Measurements from ENCODE around the gene SNED1. TPM values are rescaled to one million over a fixed set of nuclear protein-coding genes. Genes with fewer than 3 reads are reported as not detected.

The SNED1 gene
- total RNA-seq, 2 experiments from 2014 or later: 2.8 to 13.6 TPM

DNA sequence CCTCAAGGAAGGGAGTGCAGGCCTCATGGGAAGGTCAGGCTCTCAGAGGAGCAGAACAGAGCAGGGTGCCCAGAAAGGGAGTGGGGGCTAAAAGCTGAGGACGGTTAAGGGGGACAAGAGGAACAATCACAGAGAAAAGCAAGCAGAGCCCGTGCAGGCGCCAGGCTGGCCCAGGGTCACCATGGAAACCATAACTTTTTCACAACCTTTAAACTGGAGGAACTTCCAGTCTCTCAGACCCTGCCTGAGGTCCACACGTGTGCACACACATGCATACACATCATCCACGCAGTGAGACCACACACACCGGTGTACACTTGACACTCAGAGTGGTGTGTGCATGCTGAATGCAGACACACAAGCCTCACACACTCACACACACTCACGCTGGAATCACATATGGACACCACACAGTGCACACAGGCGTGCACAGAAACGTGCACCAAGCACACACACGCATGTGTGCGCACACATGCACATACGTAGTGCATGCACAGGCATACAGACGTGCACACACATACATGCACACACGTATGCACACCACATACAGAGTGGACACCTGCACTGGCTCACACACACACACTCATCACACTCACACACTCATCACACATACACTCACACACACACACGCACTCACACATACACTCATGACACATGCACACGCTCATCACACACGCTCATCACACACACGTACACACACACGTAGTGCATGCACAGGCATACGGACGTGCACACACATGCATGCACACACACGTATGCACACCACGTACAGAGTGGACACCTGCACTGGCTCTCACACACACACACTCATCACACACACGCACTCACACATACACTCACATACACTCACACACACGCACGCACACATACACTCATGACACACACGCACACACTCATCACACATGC lies 37.2 kb upstream of the SNED1 start:
- no peak overlapping the region for H3K4me2 ChIP-seq (ENCODE audit: low read length)

DNA sequence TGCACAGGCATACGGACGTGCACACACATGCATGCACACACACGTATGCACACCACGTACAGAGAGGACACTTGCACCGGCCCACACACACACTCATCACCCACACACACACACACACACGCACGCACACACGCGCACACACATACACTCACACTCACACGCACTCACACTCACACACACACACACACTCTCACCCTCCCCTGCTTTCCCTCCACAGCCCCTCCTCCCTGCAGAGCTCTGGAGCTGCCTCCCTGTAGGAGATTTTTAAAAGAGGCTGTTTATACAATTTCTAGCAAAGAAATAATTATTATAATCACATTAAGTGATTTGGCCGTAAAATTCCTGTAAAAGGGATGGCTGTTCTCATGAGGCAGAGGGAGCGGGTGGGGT lies 36.5 kb upstream of the SNED1 start:
- TF ChIP-seq, protein P1, sequence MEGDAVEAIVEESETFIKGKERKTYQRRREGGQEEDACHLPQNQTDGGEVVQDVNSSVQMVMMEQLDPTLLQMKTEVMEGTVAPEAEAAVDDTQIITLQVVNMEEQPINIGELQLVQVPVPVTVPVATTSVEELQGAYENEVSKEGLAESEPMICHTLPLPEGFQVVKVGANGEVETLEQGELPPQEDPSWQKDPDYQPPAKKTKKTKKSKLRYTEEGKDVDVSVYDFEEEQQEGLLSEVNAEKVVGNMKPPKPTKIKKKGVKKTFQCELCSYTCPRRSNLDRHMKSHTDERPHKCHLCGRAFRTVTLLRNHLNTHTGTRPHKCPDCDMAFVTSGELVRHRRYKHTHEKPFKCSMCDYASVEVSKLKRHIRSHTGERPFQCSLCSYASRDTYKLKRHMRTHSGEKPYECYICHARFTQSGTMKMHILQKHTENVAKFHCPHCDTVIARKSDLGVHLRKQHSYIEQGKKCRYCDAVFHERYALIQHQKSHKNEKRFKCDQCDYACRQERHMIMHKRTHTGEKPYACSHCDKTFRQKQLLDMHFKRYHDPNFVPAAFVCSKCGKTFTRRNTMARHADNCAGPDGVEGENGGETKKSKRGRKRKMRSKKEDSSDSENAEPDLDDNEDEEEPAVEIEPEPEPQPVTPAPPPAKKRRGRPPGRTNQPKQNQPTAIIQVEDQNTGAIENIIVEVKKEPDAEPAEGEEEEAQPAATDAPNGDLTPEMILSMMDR (conservative IDR thresholded peaks at IDR 0.05; ENCODE audit: low read length): no peak
- TF ChIP-seq EZH2phosphoT487 (IDR thresholded peaks at IDR 0.05; ENCODE audit: borderline replicate concordance, low read depth, low read length): no peak
- intact Hi-C loops (cut with micrococcal nuclease; ENCODE audit: unreplicated experiment): no loop called here
- CTCF ChIA-PET (ENCODE audit: unreplicated experiment): no interaction called here
- Histone ChIP-seq H3K4me1 (ENCODE audit: insufficient read depth, low read length, poor library complexity, severe bottlenecking) (no peaks in the 10 kb centered on the region), H3K4me3 (ENCODE audit: low read depth, low read length, poor library complexity, severe bottlenecking) (no peak overlapping the region), H3K4me2 (ENCODE audit: low read length) (no peak overlapping the region), H4K20me1 (ENCODE audit: insufficient read depth, low read length) (no peaks in the 10 kb centered on the region), H3K9me3 (ENCODE audit: low read length) (no peaks in the 10 kb centered on the region), H3K79me2 (ENCODE audit: insufficient read depth, low read depth, low read length) (no peaks in the 10 kb centered on the region), H3K27ac (ENCODE audit: low read depth, low read length, poor library complexity, severe bottlenecking) (no peak overlapping the region), H3K9me2 (ENCODE audit: insufficient read depth, low read length) (no peaks in the 10 kb centered on the region), H2AFZ (ENCODE audit: low read length) (no peak overlapping the region), H3K36me3 (ENCODE audit: insufficient read depth, low read length) (no peaks in the 10 kb centered on the region)
- DNase-seq (ENCODE audit: low spot score): no peak
- POLR2A ChIA-PET: interaction anchor here (0.6 kb wide), 1 partner anchor 62 kb away, joined by 4 read pairs; no protein-coding TSS in a partner anchor
- no TSS peak for BruUV-seq (replicated peaks)

More for the DNA sequence above, 37.2 kb upstream of the SNED1 start:
- no peak for DNase-seq (ENCODE audit: low spot score)
- BruUV-seq (replicated peaks): no TSS peak
- no peaks in the 10 kb centered on the region for H4K20me1 ChIP-seq (ENCODE audit: insufficient read depth, low read length)
- no peaks in the 10 kb centered on the region for H3K79me2 ChIP-seq (ENCODE audit: insufficient read depth, low read depth, low read length)
- no peaks in the 10 kb centered on the region for H3K4me1 ChIP-seq (ENCODE audit: insufficient read depth, low read length, poor library complexity, severe bottlenecking)
- H2AFZ ChIP-seq (ENCODE audit: low read length): no peak overlapping the region
- CTCF ChIA-PET (ENCODE audit: unreplicated experiment): no interaction called here
- no peaks in the 10 kb centered on the region for H3K9me3 ChIP-seq (ENCODE audit: low read length)
- no peaks in the 10 kb centered on the region for H3K36me3 ChIP-seq (ENCODE audit: insufficient read depth, low read length)
- intact Hi-C loops (cut with micrococcal nuclease; ENCODE audit: unreplicated experiment): no loop called here
- TF ChIP-seq, protein P1 (conservative IDR thresholded peaks at IDR 0.05; ENCODE audit: low read length): no peak
- TF ChIP-seq EZH2phosphoT487 (IDR thresholded peaks at IDR 0.05; ENCODE audit: borderline replicate concordance, low read depth, low read length): no peak
- POLR2A ChIA-PET: no interaction called here
- no peak overlapping the region for H3K27ac ChIP-seq (ENCODE audit: low read depth, low read length, poor library complexity, severe bottlenecking)
- H3K9me2 ChIP-seq (ENCODE audit: insufficient read depth, low read length): no peaks in the 10 kb centered on the region
- no peak overlapping the region for H3K4me3 ChIP-seq (ENCODE audit: low read depth, low read length, poor library complexity, severe bottlenecking)

Data from OCI-LY7 (cell line).